ENCODE results near the gene PML. TPM values are rescaled to one million over a fixed set of nuclear protein-coding genes. Genes with fewer than 3 reads are reported as not detected.
A peak's percentile ranks its signal among the peaks of the same experiment; 100 is the strongest.

PML gene, protein sequence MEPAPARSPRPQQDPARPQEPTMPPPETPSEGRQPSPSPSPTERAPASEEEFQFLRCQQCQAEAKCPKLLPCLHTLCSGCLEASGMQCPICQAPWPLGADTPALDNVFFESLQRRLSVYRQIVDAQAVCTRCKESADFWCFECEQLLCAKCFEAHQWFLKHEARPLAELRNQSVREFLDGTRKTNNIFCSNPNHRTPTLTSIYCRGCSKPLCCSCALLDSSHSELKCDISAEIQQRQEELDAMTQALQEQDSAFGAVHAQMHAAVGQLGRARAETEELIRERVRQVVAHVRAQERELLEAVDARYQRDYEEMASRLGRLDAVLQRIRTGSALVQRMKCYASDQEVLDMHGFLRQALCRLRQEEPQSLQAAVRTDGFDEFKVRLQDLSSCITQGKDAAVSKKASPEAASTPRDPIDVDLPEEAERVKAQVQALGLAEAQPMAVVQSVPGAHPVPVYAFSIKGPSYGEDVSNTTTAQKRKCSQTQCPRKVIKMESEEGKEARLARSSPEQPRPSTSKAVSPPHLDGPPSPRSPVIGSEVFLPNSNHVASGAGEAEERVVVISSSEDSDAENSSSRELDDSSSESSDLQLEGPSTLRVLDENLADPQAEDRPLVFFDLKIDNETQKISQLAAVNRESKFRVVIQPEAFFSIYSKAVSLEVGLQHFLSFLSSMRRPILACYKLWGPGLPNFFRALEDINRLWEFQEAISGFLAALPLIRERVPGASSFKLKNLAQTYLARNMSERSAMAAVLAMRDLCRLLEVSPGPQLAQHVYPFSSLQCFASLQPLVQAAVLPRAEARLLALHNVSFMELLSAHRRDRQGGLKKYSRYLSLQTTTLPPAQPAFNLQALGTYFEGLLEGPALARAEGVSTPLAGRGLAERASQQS
- polyA plus RNA-seq (2011; rRNA removed) (10.7 and 14.3 TPM in 2 replicates), polyA minus RNA-seq (2011; rRNA and poly(A)+ RNA removed) (22.8 and 32.7 TPM in 2 replicates)

DNA sequence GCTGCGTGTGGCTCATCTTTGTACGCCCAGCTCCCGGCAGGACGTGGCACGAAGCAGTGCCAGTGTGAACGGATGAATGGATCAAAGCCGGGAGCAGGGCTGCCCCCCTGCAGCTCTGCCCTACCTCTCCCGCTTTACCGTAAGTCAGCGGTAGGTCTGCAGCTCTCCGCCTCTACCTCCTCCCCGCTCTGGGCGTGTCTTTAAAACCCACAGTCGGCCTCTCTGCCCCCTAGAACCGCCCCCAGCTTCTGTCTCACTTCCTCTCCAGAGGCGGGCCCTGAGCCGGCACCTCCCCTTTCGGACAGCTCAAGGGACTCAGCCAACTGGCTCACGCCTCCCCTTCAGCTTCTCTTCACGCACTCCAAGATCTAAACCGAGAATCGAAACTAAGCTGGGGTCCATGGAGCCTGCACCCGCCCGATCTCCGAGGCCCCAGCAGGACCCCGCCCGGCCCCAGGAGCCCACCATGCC lies at the start of gene PML:
PML (plus strand) TSS at position 304 of the 471 bp plus-strand sequence; CDS start at position 401, 97 bp downstream.
- DNase-seq (ENCODE audit: low read depth) = peak; percentile 72
- ChIA-PET POLR2A (interaction anchor here (0.7 kb wide), 1 partner anchor 9 kb away, joined by 10 read pairs; no protein-coding TSS in a partner anchor), CTCF (interaction anchor here (0.8 to 8.0 kb wide), 9 partner anchors 19 to 53 kb away, joined by 3 to 48 read pairs (median 4); no protein-coding TSS in a partner anchor)
- Histone ChIP-seq H3K36me3 (ENCODE audit: control insufficient read depth, insufficient read depth, low read length) (peaks cover 7% of the 10 kb centered on the region), H3K27me3 (ENCODE audit: control insufficient read depth, insufficient read depth, low read length) (no peaks in the 10 kb centered on the region), H3K4me3 (ENCODE audit: low read depth, low read length) (peak within 1 kb of the TSS; percentile 88)
- no peak for TF ChIP-seq CTCF (IDR thresholded peaks at IDR 0.05; ENCODE audit: insufficient read depth, low read depth, low read length)

DNA sequence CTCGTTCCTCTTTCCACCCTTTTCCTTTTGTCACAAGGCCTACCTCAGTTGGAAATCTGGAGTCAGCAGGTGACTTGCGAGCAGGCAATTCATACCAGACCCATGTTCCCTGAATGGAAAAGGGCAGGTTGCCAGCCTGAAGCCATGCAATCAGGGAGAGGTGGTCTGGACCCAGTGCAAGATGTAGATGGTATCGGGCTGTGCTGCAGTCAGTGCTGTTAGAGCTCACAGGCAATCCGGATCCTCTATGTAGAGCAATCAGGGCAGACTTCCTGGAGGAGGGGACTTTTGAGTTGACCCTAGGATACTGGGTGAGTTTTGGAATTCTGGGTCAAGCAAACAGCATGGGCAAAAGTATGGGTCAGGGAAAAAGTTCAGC lies 49.4 kb upstream of the PML start:
- H3K36me3 ChIP-seq (ENCODE audit: control insufficient read depth, insufficient read depth, low read length) = peaks cover 29% of the 10 kb centered on the region
- ChIA-PET CTCF (interaction anchor here (1.9 kb wide), 1 partner anchor 19 kb away, joined by 5 read pairs; no protein-coding TSS in a partner anchor), POLR2A (no interaction called here)
- no peaks in the 10 kb centered on the region for H3K27me3 ChIP-seq (ENCODE audit: control insufficient read depth, insufficient read depth, low read length)
- DNase-seq (ENCODE audit: low read depth) = no peak
- no peak overlapping the region for H3K4me3 ChIP-seq (ENCODE audit: low read depth, low read length)
- TF ChIP-seq CTCF (IDR thresholded peaks at IDR 0.05; ENCODE audit: insufficient read depth, low read depth, low read length) = no peak

GRCh38 chr15:73946046-73946721 lies 48.3 kb upstream of the PML start:
- DNase-seq (ENCODE audit: low read depth) = no peak
- Histone ChIP-seq H3K36me3 (ENCODE audit: control insufficient read depth, insufficient read depth, low read length) (peaks cover 31% of the 10 kb centered on the region), H3K4me3 (ENCODE audit: low read depth, low read length) (no peak overlapping the region), H3K27me3 (ENCODE audit: control insufficient read depth, insufficient read depth, low read length) (no peaks in the 10 kb centered on the region)
- POLR2A ChIA-PET = no interaction called here
- no peak for TF ChIP-seq CTCF (IDR thresholded peaks at IDR 0.05; ENCODE audit: insufficient read depth, low read depth, low read length)
- CTCF ChIA-PET = interaction anchor here (1.9 to 6.5 kb wide), 2 partner anchors 18 to 19 kb away, joined by 5 to 78 read pairs; no protein-coding TSS in a partner anchor

GRCh38 chr15:73946795-73947370 lies 47.6 kb upstream of the PML start:
- Histone ChIP-seq H3K27me3 (ENCODE audit: control insufficient read depth, insufficient read depth, low read length) (no peaks in the 10 kb centered on the region), H3K36me3 (ENCODE audit: control insufficient read depth, insufficient read depth, low read length) (peaks cover 31% of the 10 kb centered on the region), H3K4me3 (ENCODE audit: low read depth, low read length) (no peak overlapping the region)
- no peak for TF ChIP-seq CTCF (IDR thresholded peaks at IDR 0.05; ENCODE audit: insufficient read depth, low read depth, low read length)
- no peak for DNase-seq (ENCODE audit: low read depth)
- ChIA-PET CTCF (interaction anchor here (6.5 kb wide), 1 partner anchor 18 kb away, joined by 78 read pairs; no protein-coding TSS in a partner anchor), POLR2A (no interaction called here)
